Astrocyte of the spinal cord (primary cell): ENCODE measurements around the gene STARD13.

Experiments used
- DNase-seq: peaks from one replicate; pipeline ENCODE4 v3.0.0; 2011; ENCODE audit warnings: low read depth, low spot score
- H3K4me3 ChIP-seq: 2 replicates; pipeline ENCODE4 v1.5.1; 2011; ENCODE audit warnings: low read depth, mild to moderate bottlenecking, low read length, moderate library complexity
- CTCF ChIP-seq: IDR thresholded peaks from 2 replicates; pipeline ENCODE4 v1.5.1; 2012; ENCODE audit warnings: low read depth, mild to moderate bottlenecking, low read length, inconsistent platforms
- in situ Hi-C: cut with HindIII; loops from 2 replicates; pipeline ENCODE4 v1.10.0; 2017; ENCODE audit warnings: low sequenced_read_pairs

STARD13 gene

DNA sequence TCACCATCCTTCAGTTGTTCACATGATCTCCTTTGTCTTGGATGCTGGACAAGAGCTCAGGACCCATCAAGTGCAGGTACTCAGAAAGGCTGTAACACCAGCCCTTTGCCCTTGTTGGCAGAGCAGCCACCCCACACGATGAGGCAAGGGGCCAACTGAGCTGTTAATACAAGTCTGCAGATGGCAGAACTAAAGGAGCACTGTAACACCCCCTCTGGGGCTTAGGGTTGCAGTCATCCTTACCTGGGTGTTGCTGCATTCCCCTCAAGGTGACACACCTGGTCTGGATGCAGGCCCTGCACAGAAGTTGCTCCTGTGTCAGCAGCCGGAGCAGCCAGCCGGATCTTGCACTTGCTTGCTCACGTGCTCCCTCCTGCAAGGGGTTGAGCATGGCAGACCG, 52.0 kb downstream of the STARD13 start:
- in situ Hi-C loops: no loop called here

DNA sequence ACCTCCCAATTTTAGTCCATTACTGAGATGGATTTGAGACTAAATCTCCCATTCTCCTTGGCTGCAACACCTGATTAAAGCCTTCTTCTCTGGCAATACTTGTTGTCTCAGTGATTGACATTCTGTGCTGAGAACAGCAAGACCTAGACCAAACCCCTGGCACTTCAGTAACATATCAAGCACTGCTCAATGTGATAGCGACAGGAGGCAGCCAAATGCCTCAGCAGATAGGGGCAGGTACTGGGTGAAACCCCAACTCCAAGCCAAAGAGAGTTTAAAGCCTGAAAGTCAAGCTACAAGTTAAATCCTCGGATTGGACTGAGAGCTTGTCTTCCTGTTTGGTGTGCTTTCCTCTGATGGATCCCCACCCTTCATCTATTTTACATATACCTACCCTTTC, 52.7 kb downstream of the STARD13 start:
- no peak for TF ChIP-seq CTCF
- in situ Hi-C loops: no loop called here
- no peak for DNase-seq
- no peak overlapping the region for H3K4me3 ChIP-seq

More for the DNA sequence above, 52.0 kb downstream of the STARD13 start:
- TF ChIP-seq CTCF: no peak
- no peak overlapping the region for H3K4me3 ChIP-seq
- DNase-seq: no peak

DNA sequence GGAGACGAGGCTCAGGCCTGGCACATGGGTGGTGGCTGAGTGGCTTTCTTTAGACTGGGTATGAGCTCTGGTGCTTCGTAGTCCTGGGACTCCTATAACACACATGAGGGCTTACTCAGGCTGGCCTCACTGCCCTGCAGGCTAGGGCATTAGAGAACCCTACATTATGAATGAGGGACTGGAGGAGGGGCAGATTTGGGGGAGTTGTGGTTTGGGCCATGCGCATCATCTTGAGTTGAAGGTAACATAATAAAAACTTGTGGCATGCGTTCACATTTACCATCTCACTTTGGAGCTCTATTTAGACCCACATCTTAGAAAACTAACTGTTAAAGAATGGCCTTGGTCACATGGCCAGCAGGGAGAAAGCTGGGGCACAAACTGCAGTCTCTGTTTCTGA, 54.2 kb downstream of the STARD13 start:
- no peak overlapping the region for H3K4me3 ChIP-seq
- no peak for DNase-seq
- no peak for TF ChIP-seq CTCF
- in situ Hi-C loops: no loop called here

GRCh38 chr13:33230178-33230881, 55.2 kb downstream of the STARD13 start:
- TF ChIP-seq CTCF: no peak
- in situ Hi-C loops: no loop called here
- peak; percentile 48 for DNase-seq
- H3K4me3 ChIP-seq: no peak overlapping the region

- DNase-seq: peak; percentile 32
- in situ Hi-C loops: no loop called here
- H3K4me3 ChIP-seq: no peak overlapping the region
Observed at GRCh38 chr13:33229446-33230177, 55.9 kb downstream of the STARD13 start.

More at GRCh38 chr13:33229446-33230177, 55.9 kb downstream of the STARD13 start:
- no peak for TF ChIP-seq CTCF
